ENCODE results near the gene LRFN2. TPM values are rescaled to one million over a fixed set of nuclear protein-coding genes. Genes with fewer than 3 reads are reported as not detected.

The LRFN2 gene
- total and polyA plus RNA-seq, 2 of the 8 experiments (the other 6 are each of a cell fraction or from before 2014, with no cell fraction given): 2.3 TPM

- Histone ChIP-seq H3K14ac (ENCODE audit: insufficient read length) (no peak overlapping the region), H2BK15ac (ENCODE audit: low read length) (no peak overlapping the region), H3K4me2 (ENCODE audit: insufficient read depth in 1 of 2, low read depth in 2 of 2, low read length in 2 of 2) (no peak overlapping the region), H4K91ac (replicated peaks; ENCODE audit: insufficient read length, low read length) (no peak overlapping the region), H3K9ac (replicated peaks in 1 of 4; ENCODE audit: extremely low read depth in 1 of 4, low read depth in 3 of 4, low read length in 3 of 4) (no peak overlapping the region), H3K4ac (replicated peaks; ENCODE audit: insufficient read length, low read depth, low read length) (no peak overlapping the region), H4K8ac (ENCODE audit: extremely low read depth, insufficient read depth, low read length) (no peak overlapping the region), H3K79me2 (ENCODE audit: control insufficient read depth in 1 of 2, insufficient read depth in 2 of 2, low read length in 2 of 2) (no peaks in the 10 kb centered on the region), H3K9me3 (ENCODE audit: insufficient read depth in 2 of 2, low read depth in 1 of 2, low read length in 1 of 2) (no peaks in the 10 kb centered on the region), H3K18ac (ENCODE audit: extremely low read depth, low read length) (no peak overlapping the region), H2BK120ac (replicated peaks; ENCODE audit: low read depth, low read length) (no peak overlapping the region), H3K79me1 (ENCODE audit: low read depth, low read length) (no peaks in the 10 kb centered on the region), H2AK5ac (ENCODE audit: low read depth, low read length) (no peak overlapping the region), H2BK20ac (ENCODE audit: low read length) (no peak overlapping the region), H3K23ac (ENCODE audit: insufficient read length) (no peak overlapping the region), H3K23me2 (ENCODE audit: low read depth, low read length) (no peaks in the 10 kb centered on the region), H2AFZ (ENCODE audit: low read length) (no peak overlapping the region), H3K4me3 (ENCODE audit: extremely low read depth in 1 of 4, insufficient read depth in 2 of 4, low read depth in 3 of 4, low read length in 4 of 4) (no peak overlapping the region), H4K20me1 (replicated peaks in 1 of 2; ENCODE audit: control insufficient read depth in 1 of 2, insufficient read depth in 2 of 2, low read length in 2 of 2) (no peaks in the 10 kb centered on the region), H3K27me3 (replicated peaks in 1 of 4; ENCODE audit: control insufficient read depth in 3 of 4, extremely low read depth in 1 of 4, insufficient read depth in 3 of 4, low read length in 3 of 4) (no peaks in the 10 kb centered on the region), H2BK12ac (ENCODE audit: low read depth, low read length) (no peak overlapping the region), H3K36me3 (ENCODE audit: control insufficient read depth in 2 of 4, insufficient read depth in 4 of 4, low read length in 3 of 4) (no peaks in the 10 kb centered on the region; a peak in 1 of 8 replicates), H3K56ac (replicated peaks; ENCODE audit: insufficient read length, low read depth, low read length) (no peak overlapping the region), H2BK5ac (ENCODE audit: low read depth, low read length) (no peak overlapping the region), H3K4me1 (replicated peaks in 1 of 4; ENCODE audit: control insufficient read depth in 3 of 4, insufficient read depth in 4 of 4, low read length in 3 of 4) (peaks cover 5 to 29% (median 21%) of the 10 kb centered on the region in 4 experiments; a peak in 6 of 7 replicates), H4K5ac (ENCODE audit: insufficient read length, low read depth, low read length) (no peak overlapping the region), H3K27ac (ENCODE audit: low read depth, low read length) (no peak overlapping the region)
- FAIRE-seq (no peak), DNase-seq (ENCODE audit: low read depth in 1 of 2, low spot score in 2 of 2) (no peak)
- ChIA-PET POLR2A (ENCODE audit: partially characterized antibody) (no interaction called here), CTCF (ENCODE audit: partially characterized antibody) (interaction anchor here (1.1 to 2.0 kb wide), 5 partner anchors 10 to 201 kb away, joined by 3 to 8 read pairs (median 7); no protein-coding TSS in a partner anchor)
- 73% methylated on average over 4 of the region's 4 CpGs; no CpG with 5 or more reads in 1 of the 2 experiments for WGBS, 2 experiments (ENCODE audit: extremely low coverage in 1 of 2, insufficient coverage in 1 of 2, insufficient read length in 1 of 2, insufficient replicate concordance in 2 of 2, low coverage in 1 of 2, low lambda C conversion rate in 2 of 2, missing lambda C conversion rate in 1 of 2)
- TF ChIP-seq KDM1A (IDR thresholded peaks at IDR 0.05; ENCODE audit: borderline replicate concordance, low read length) (peak; percentile 83), ASH2L (IDR thresholded peaks at IDR 0.05; ENCODE audit: low read length) (no peak)
Observed at GRCh38 chr6:40529040-40529439, 58.1 kb downstream of the LRFN2 start.

Measured in H1 (cell line).